Measurements from ENCODE around the gene FBXL13. TPM values are rescaled to one million over a fixed set of nuclear protein-coding genes. Genes with fewer than 3 reads are reported as not detected.

The FBXL13 gene
- total RNA-seq, 2 donors from 2014 or later: 4.2 to 5.6 TPM

DNA sequence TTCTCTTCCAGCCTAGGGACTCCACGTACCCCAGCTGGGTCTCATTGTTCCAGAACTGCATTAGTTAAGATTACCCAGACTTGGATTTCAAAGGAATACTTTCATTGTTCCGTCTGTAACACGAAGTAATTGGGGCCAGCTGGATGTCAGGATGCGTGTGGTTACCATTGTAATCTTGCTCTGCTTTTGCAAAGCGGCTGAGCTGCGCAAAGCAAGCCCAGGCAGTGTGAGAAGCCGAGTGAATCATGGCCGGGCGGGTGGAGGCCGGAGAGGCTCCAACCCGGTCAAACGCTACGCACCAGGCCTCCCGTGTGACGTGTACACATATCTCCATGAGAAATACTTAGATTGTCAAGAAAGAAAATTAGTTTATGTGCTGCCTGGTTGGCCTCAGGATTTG is 140.8 kb downstream of the FBXL13 start:
- H3K27ac ChIP-seq: no peak overlapping the region
- peak; percentile 50 for ATAC-seq
- no peaks in the 10 kb centered on the region for H3K4me1 ChIP-seq
- H3K27me3 ChIP-seq: no peaks in the 10 kb centered on the region
- no peaks in the 10 kb centered on the region for H3K36me3 ChIP-seq (replicated peaks in 1 of 2; ENCODE audit: insufficient read depth in 1 of 2, low read depth in 2 of 2)
- TF ChIP-seq, protein P1, sequence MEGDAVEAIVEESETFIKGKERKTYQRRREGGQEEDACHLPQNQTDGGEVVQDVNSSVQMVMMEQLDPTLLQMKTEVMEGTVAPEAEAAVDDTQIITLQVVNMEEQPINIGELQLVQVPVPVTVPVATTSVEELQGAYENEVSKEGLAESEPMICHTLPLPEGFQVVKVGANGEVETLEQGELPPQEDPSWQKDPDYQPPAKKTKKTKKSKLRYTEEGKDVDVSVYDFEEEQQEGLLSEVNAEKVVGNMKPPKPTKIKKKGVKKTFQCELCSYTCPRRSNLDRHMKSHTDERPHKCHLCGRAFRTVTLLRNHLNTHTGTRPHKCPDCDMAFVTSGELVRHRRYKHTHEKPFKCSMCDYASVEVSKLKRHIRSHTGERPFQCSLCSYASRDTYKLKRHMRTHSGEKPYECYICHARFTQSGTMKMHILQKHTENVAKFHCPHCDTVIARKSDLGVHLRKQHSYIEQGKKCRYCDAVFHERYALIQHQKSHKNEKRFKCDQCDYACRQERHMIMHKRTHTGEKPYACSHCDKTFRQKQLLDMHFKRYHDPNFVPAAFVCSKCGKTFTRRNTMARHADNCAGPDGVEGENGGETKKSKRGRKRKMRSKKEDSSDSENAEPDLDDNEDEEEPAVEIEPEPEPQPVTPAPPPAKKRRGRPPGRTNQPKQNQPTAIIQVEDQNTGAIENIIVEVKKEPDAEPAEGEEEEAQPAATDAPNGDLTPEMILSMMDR (IDR thresholded peaks at IDR 0.05): no peak
- no peak for TF ChIP-seq POLR2A (IDR thresholded peaks at IDR 0.05)
- no peaks in the 10 kb centered on the region for H3K9me3 ChIP-seq
- intact Hi-C loops (cut with DNase I): no loop called here
- DNase-seq: peak; percentile 21 to 40 (median 26)
- 87 to 91% methylated on average over 15 of the region's 15 CpGs for WGBS, 2 donors
- H3K4me3 ChIP-seq: no peak overlapping the region

DNA sequence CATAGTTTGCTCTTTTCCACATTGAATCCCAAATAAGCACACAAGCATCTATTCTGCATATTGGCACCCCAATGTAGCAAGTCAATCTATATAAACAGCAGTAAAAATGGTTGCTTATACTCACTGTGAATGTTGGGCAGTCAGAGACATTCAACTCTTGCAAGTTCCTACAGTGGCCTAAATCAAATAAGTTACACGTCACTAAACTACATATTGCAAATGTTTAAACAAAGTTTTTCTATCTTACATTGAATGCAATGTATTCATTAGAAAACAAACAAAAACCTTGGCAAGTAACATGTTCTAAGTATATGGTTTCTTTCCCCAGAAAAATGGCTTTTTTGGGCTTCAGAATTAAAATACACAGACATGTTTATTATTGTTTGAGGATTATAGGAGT is 142.8 kb downstream of the FBXL13 start:
- no peak for ATAC-seq

DNA sequence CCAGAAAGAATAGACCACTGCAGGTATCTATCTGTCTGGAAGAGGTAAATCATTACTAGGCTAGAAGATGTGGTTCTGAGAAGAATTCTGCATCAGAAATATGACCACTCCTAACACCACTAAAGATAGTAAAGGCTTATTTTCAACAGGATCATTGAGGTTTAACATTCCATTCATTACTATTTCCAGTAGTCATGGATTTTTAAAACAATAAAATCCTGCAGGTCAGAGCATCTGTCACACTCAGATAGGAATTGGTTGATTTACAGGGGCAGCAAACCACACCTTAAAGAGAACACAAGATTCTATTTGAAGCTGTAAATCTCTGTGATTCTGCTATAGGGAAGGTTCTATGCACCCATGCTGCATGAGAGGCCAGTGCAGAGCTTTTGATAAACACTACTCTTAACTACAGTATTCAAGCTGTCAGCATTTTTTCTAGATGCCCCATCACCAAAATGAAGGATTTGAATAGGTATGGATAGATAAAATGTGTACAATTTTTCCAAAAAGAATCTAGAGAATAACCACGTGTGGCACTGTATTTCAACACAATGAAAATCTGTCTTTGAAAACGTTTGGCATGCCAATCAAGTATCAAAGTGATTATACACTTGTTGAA is 147.2 kb downstream of the FBXL13 start:
- Histone ChIP-seq H3K36me3 (replicated peaks in 1 of 2; ENCODE audit: insufficient read depth in 1 of 2, low read depth in 2 of 2) (no peaks in the 10 kb centered on the region), H3K27me3 (no peaks in the 10 kb centered on the region), H3K4me1 (no peaks in the 10 kb centered on the region), H3K27ac (no peak overlapping the region), H3K4me3 (no peak overlapping the region), H3K9me3 (no peaks in the 10 kb centered on the region)
- intact Hi-C loops (cut with DNase I): no loop called here
- ATAC-seq (no peak), DNase-seq (no peak)
- TF ChIP-seq POLR2A (IDR thresholded peaks at IDR 0.05): no peak
- TF ChIP-seq, protein P1 (IDR thresholded peaks at IDR 0.05): no peak
- WGBS, 2 donors: 21 to 26% methylated on average over 2 of the region's 2 CpGs

More for the DNA sequence above, 142.8 kb downstream of the FBXL13 start:
- intact Hi-C loops (cut with DNase I): no loop called here
- Histone ChIP-seq H3K4me3 (no peak overlapping the region), H3K36me3 (replicated peaks in 1 of 2; ENCODE audit: insufficient read depth in 1 of 2, low read depth in 2 of 2) (no peaks in the 10 kb centered on the region), H3K9me3 (no peaks in the 10 kb centered on the region), H3K27me3 (no peaks in the 10 kb centered on the region), H3K27ac (no peak overlapping the region), H3K4me1 (no peaks in the 10 kb centered on the region)
- DNase-seq: no peak
- 30 to 50% methylated on average over 1 of the region's 1 CpG for WGBS, 2 donors
- TF ChIP-seq POLR2A (IDR thresholded peaks at IDR 0.05): no peak
- TF ChIP-seq, protein P1 (IDR thresholded peaks at IDR 0.05): no peak

DNA sequence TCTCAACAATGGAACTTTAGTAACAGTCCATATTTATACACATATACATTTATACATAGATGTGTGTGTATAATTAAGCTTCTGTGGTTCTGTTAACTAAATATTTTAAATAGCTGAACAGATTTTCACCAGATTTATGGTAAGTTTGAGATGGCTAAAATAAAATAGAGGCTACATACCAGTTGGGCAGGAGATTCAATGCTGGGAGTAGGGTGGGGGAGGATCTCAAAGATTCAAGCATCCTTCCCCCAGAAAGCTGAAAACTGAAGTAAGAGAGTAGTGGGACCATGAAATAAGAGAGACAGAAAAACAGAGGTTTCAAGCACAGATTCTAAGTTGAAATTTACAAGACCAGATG is 147.8 kb downstream of the FBXL13 start:
- TF ChIP-seq POLR2A (IDR thresholded peaks at IDR 0.05): no peak
- TF ChIP-seq, protein P1 (IDR thresholded peaks at IDR 0.05): no peak
- Histone ChIP-seq H3K27ac (no peak overlapping the region), H3K4me3 (no peak overlapping the region), H3K4me1 (no peaks in the 10 kb centered on the region), H3K27me3 (no peaks in the 10 kb centered on the region), H3K9me3 (no peaks in the 10 kb centered on the region), H3K36me3 (replicated peaks in 1 of 2; ENCODE audit: insufficient read depth in 1 of 2, low read depth in 2 of 2) (no peaks in the 10 kb centered on the region)
- intact Hi-C loops (cut with DNase I): no loop called here
- ATAC-seq: no peak
- DNase-seq: no peak
